Left forelimb (tissue), 1 donor: ENCODE data around the gene PDE6A.

Experiments used
- DNase-seq: peaks from one replicate; pipeline ENCODE4 v3.0.0-alpha.2; 2018; ENCODE audit warnings: low spot score

PDE6A gene

GRCh38 chr5:149944666-149945065, at the start of gene PDE6A:
Gene PDE6A, minus strand, starts transcription at chr5:149944793. Its CDS starts 120 bp downstream, at chr5:149944673.
- no peak for DNase-seq

GRCh38 chr5:149993471-149993870, 48.9 kb upstream of the PDE6A start:
- DNase-seq: no peak

- no peak for DNase-seq
Observed at GRCh38 chr5:149990518-149991376, 46.2 kb upstream of the PDE6A start.

- DNase-seq: no peak
Observed at GRCh38 chr5:149988126-149988525, 43.5 kb upstream of the PDE6A start.

- DNase-seq: no peak
Observed at GRCh38 chr5:149982505-149982904, 37.9 kb upstream of the PDE6A start.

GRCh38 chr5:149981206-149981605, 36.6 kb upstream of the PDE6A start:
- DNase-seq: no peak

- DNase-seq: no peak
Observed at GRCh38 chr5:149979896-149980295, 35.3 kb upstream of the PDE6A start.

GRCh38 chr5:149975409-149975808, 30.8 kb upstream of the PDE6A start:
- DNase-seq: no peak

- DNase-seq: no peak
Observed at GRCh38 chr5:149969181-149969930, 24.8 kb upstream of the PDE6A start.

- no peak for DNase-seq
Observed at GRCh38 chr5:149966946-149967345, 22.4 kb upstream of the PDE6A start.

- DNase-seq: no peak
Observed at GRCh38 chr5:149963729-149964128, 19.1 kb upstream of the PDE6A start.

- no peak for DNase-seq
Observed at GRCh38 chr5:149962601-149963300, 18.2 kb upstream of the PDE6A start.

- no peak for DNase-seq
Observed at GRCh38 chr5:149961957-149962409, 17.4 kb upstream of the PDE6A start.

- DNase-seq: no peak
Observed at GRCh38 chr5:149961186-149961685, 16.6 kb upstream of the PDE6A start.

GRCh38 chr5:149960272-149961185, 15.9 kb upstream of the PDE6A start, which contains the start of gene SLC26A2:
Gene SLC26A2, plus strand, starts transcription at chr5:149960758. Its CDS starts 16,895 bp downstream, at chr5:149977653.
- DNase-seq: peak; percentile 96

GRCh38 chr5:149959406-149960236, 15.0 kb upstream of the PDE6A start:
- no peak for DNase-seq

- no peak for DNase-seq
Observed at GRCh38 chr5:149957855-149958254, 13.3 kb upstream of the PDE6A start.

GRCh38 chr5:149956685-149957084, 12.1 kb upstream of the PDE6A start:
- no peak for DNase-seq

GRCh38 chr5:149954798-149955197, 10.2 kb upstream of the PDE6A start:
- DNase-seq: no peak
